WTC11 (cell line): ENCODE measurements around the gene NPAS3. TPM values are rescaled to one million over a fixed set of nuclear protein-coding genes. Genes with fewer than 3 reads are reported as not detected.

Experiments used
- ATAC-seq: fragments of 200-7000 bp; cut with Tn5 transposase; 2 replicates; pipeline ENCODE4 v1.10.0; 2021; ENCODE audit warnings: mild to moderate bottlenecking, moderate library complexity
- CTCF ChIA-PET: fragments of 300-600 bp; sonication (Branson Sonifier 250); formaldehyde crosslinking; loops from one replicate; lab custom pipeline; 2021; ENCODE audit warnings: antibody characterized with exemption; lab: Charles Lee
- POLR2A ChIA-PET: fragments of 350-600 bp; sonication (Branson Sonifier 250); formaldehyde crosslinking; loops from one replicate; lab custom pipeline; 2021; ENCODE audit warnings: antibody characterized with exemption; lab: Charles Lee
- DNase-seq: peaks from one replicate; pipeline ENCODE4 v3.0.0; 2021; ENCODE audit warnings: low spot score
- H3K27ac Mint-ChIP-seq: 2 replicates; pipeline ENCODE4 v1.8.0; 2021; ENCODE audit warnings: mixed read lengths
- H3K27me3 Mint-ChIP-seq: 2 replicates; pipeline ENCODE4 v1.8.0; 2021; ENCODE audit warnings: low read depth, mild to moderate bottlenecking, moderate library complexity, mixed read lengths
- H3K36me3 Mint-ChIP-seq: 2 replicates; pipeline ENCODE4 v1.8.0; 2021; ENCODE audit warnings: mixed read lengths
- H3K4me1 Mint-ChIP-seq: 2 replicates; pipeline ENCODE4 v1.8.0; 2022; ENCODE audit warnings: mixed read lengths
- H3K4me3 Mint-ChIP-seq: 2 replicates; pipeline ENCODE4 v1.8.0; 2021; ENCODE audit warnings: mild to moderate bottlenecking, moderate library complexity, mixed read lengths
- H3K9me3 Mint-ChIP-seq: 2 replicates; pipeline ENCODE4 v1.8.0; 2021; ENCODE audit warnings: mixed read lengths
- CREB1 ChIP-seq: sonication (generic); formaldehyde crosslinking; IDR thresholded peaks from 2 replicates; pipeline ENCODE4 v1.8.0; 2023; ENCODE audit warnings: mild to moderate bottlenecking, missing genetic modification reagents
- FOXJ3 ChIP-seq: sonication (generic); formaldehyde crosslinking; IDR thresholded peaks from 2 replicates; pipeline ENCODE4 v1.9.0; 2021; ENCODE audit warnings: missing genetic modification reagents, mild to moderate bottlenecking, borderline replicate concordance
- FOXP1 ChIP-seq: sonication (generic); formaldehyde crosslinking; IDR thresholded peaks from 2 replicates; pipeline ENCODE4 v1.8.0; 2022; ENCODE audit warnings: missing genetic modification reagents, mild to moderate bottlenecking, moderate library complexity, borderline replicate concordance
- HMGA2 ChIP-seq: fragments of 250-450 bp; sonication (Bioruptor Pico); IDR thresholded peaks from 2 replicates; pipeline ENCODE4 v1.4.0; 2021; ENCODE audit warnings: mild to moderate bottlenecking, moderate library complexity
- JAZF1 ChIP-seq: fragments of 250-450 bp; sonication (Bioruptor Pico); IDR thresholded peaks from 2 replicates; pipeline ENCODE4 v1.9.0; 2021; ENCODE audit warnings: moderate library complexity, mild to moderate bottlenecking, inconsistent platforms
- MXD4 ChIP-seq: fragments of 250-450 bp; sonication (Bioruptor Pico); IDR thresholded peaks from 2 replicates; pipeline ENCODE4 v1.8.0; 2021; ENCODE audit warnings: mild to moderate bottlenecking, moderate library complexity, borderline replicate concordance
- NR3C1 ChIP-seq: sonication (generic); formaldehyde crosslinking; conservative IDR thresholded peaks from 2 replicates; pipeline ENCODE4 v1.8.1; 2023; ENCODE audit warnings: low read depth, mild to moderate bottlenecking, missing genetic modification reagents
- TP53 ChIP-seq: sonication (generic); formaldehyde crosslinking; IDR thresholded peaks from 2 replicates; pipeline ENCODE4 v1.8.1; 2023; ENCODE audit warnings: mild to moderate bottlenecking, missing genetic modification reagents
- ZNF232 ChIP-seq: sonication (generic); formaldehyde crosslinking; IDR thresholded peaks from 2 replicates; pipeline ENCODE4 v1.8.0; 2022; ENCODE audit warnings: mild to moderate bottlenecking, missing genetic modification reagents
- ZNF317 ChIP-seq: sonication (generic); formaldehyde crosslinking; IDR thresholded peaks from 2 replicates; pipeline ENCODE4 v1.8.1; 2023; ENCODE audit warnings: low read depth, mild to moderate bottlenecking, moderate library complexity, missing genetic modification reagents, borderline replicate concordance
- total RNA-seq: library from RNA; stranded (reverse); gene quantifications from 3 replicates; pipeline ENCODE4 v1.2.3, GENCODE V29; 2021
- TF ChIP-seq, protein P1 (sequence below): sonication (generic); formaldehyde crosslinking; IDR thresholded peaks from 2 replicates; pipeline ENCODE4 v1.8.0; 2023; ENCODE audit warnings: missing genetic modification reagents, mild to moderate bottlenecking, borderline replicate concordance
- TF ChIP-seq, protein P2 (sequence below): sonication (generic); formaldehyde crosslinking; IDR thresholded peaks from 2 replicates; pipeline ENCODE4 v1.8.1; 2022; ENCODE audit warnings: mild to moderate bottlenecking, missing genetic modification reagents, moderate library complexity, borderline replicate concordance
- TF ChIP-seq, protein P3 (sequence below): sonication (generic); formaldehyde crosslinking; IDR thresholded peaks from 2 replicates; pipeline ENCODE4 v1.8.1; 2022; ENCODE audit warnings: mild to moderate bottlenecking, moderate library complexity, missing genetic modification reagents
- TF ChIP-seq, protein P4 (sequence below): sonication (generic); formaldehyde crosslinking; IDR thresholded peaks from 2 replicates; pipeline ENCODE4 v1.8.1; 2022; ENCODE audit warnings: low read depth, missing genetic modification reagents, borderline replicate concordance
- TF ChIP-seq, protein P5 (sequence below): fragments of 250-450 bp; sonication (Bioruptor Pico); IDR thresholded peaks from 2 replicates; pipeline ENCODE4 v1.9.0; 2021; ENCODE audit warnings: mild to moderate bottlenecking, borderline replicate concordance

Gene NPAS3
- total RNA-seq, 1 experiment from 2014 or later = 3.2 TPM

DNA sequence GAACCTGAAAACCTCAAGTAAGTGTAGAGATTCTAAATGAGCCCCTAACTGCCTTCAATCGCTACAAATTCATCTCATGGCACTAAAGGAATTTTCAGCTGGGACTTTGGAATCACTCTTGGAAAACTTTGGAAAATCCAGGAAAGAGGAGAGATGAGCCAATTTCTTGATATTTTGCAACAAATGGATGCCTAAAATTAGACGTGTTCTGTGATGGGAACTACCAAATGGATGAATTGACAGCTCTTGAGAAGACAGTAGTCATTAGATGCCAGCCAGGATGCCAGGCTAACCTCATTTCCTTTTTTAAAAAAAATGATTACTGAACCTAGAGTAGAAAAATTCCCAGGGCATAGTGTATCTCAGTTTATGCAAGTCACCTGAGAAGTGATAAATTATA is 78.3 kb downstream of the NPAS3 start:
- POLR2A ChIA-PET = no interaction called here

More for the DNA sequence above, 78.3 kb downstream of the NPAS3 start:
- Mint-ChIP-seq H3K9me3 (no peaks in the 10 kb centered on the region), H3K4me1 (peaks cover 6% of the 10 kb centered on the region), H3K27me3 (no peaks in the 10 kb centered on the region), H3K27ac (no peak overlapping the region), H3K4me3 (no peak overlapping the region), H3K36me3 (no peaks in the 10 kb centered on the region)
- CTCF ChIA-PET = no interaction called here
- ATAC-seq = no peak
- no peak for TF ChIP-seq CREB1 (CRISPR knock-in tag)
- TF ChIP-seq, protein P1, sequence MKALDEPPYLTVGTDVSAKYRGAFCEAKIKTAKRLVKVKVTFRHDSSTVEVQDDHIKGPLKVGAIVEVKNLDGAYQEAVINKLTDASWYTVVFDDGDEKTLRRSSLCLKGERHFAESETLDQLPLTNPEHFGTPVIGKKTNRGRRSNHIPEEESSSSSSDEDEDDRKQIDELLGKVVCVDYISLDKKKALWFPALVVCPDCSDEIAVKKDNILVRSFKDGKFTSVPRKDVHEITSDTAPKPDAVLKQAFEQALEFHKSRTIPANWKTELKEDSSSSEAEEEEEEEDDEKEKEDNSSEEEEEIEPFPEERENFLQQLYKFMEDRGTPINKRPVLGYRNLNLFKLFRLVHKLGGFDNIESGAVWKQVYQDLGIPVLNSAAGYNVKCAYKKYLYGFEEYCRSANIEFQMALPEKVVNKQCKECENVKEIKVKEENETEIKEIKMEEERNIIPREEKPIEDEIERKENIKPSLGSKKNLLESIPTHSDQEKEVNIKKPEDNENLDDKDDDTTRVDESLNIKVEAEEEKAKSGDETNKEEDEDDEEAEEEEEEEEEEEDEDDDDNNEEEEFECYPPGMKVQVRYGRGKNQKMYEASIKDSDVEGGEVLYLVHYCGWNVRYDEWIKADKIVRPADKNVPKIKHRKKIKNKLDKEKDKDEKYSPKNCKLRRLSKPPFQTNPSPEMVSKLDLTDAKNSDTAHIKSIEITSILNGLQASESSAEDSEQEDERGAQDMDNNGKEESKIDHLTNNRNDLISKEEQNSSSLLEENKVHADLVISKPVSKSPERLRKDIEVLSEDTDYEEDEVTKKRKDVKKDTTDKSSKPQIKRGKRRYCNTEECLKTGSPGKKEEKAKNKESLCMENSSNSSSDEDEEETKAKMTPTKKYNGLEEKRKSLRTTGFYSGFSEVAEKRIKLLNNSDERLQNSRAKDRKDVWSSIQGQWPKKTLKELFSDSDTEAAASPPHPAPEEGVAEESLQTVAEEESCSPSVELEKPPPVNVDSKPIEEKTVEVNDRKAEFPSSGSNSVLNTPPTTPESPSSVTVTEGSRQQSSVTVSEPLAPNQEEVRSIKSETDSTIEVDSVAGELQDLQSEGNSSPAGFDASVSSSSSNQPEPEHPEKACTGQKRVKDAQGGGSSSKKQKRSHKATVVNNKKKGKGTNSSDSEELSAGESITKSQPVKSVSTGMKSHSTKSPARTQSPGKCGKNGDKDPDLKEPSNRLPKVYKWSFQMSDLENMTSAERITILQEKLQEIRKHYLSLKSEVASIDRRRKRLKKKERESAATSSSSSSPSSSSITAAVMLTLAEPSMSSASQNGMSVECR (CRISPR knock-in tag) = no peak
- TF ChIP-seq ZNF232 (CRISPR knock-in tag) = no peak
- TF ChIP-seq FOXP1 (CRISPR knock-in tag) = no peak
- no peak for TF ChIP-seq TP53 (CRISPR knock-in tag)
- TF ChIP-seq, protein P2, sequence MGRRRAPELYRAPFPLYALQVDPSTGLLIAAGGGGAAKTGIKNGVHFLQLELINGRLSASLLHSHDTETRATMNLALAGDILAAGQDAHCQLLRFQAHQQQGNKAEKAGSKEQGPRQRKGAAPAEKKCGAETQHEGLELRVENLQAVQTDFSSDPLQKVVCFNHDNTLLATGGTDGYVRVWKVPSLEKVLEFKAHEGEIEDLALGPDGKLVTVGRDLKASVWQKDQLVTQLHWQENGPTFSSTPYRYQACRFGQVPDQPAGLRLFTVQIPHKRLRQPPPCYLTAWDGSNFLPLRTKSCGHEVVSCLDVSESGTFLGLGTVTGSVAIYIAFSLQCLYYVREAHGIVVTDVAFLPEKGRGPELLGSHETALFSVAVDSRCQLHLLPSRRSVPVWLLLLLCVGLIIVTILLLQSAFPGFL (CRISPR knock-in tag) = no peak
- TF ChIP-seq ZNF317 (CRISPR knock-in tag) = no peak
- TF ChIP-seq, protein P3, sequence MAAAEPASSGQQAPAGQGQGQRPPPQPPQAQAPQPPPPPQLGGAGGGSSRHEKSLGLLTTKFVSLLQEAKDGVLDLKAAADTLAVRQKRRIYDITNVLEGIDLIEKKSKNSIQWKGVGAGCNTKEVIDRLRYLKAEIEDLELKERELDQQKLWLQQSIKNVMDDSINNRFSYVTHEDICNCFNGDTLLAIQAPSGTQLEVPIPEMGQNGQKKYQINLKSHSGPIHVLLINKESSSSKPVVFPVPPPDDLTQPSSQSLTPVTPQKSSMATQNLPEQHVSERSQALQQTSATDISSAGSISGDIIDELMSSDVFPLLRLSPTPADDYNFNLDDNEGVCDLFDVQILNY (CRISPR knock-in tag) = no peak
- TF ChIP-seq, protein P4, sequence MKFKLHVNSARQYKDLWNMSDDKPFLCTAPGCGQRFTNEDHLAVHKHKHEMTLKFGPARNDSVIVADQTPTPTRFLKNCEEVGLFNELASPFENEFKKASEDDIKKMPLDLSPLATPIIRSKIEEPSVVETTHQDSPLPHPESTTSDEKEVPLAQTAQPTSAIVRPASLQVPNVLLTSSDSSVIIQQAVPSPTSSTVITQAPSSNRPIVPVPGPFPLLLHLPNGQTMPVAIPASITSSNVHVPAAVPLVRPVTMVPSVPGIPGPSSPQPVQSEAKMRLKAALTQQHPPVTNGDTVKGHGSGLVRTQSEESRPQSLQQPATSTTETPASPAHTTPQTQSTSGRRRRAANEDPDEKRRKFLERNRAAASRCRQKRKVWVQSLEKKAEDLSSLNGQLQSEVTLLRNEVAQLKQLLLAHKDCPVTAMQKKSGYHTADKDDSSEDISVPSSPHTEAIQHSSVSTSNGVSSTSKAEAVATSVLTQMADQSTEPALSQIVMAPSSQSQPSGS (CRISPR knock-in tag) = no peak
- no peak for TF ChIP-seq MXD4 (CRISPR knock-in tag)
- no peak for TF ChIP-seq JAZF1 (CRISPR knock-in tag)
- no peak for TF ChIP-seq HMGA2 (CRISPR knock-in tag)
- TF ChIP-seq NR3C1 (CRISPR knock-in tag) = no peak
- no peak for TF ChIP-seq FOXJ3 (CRISPR knock-in tag)
- TF ChIP-seq, protein P5, sequence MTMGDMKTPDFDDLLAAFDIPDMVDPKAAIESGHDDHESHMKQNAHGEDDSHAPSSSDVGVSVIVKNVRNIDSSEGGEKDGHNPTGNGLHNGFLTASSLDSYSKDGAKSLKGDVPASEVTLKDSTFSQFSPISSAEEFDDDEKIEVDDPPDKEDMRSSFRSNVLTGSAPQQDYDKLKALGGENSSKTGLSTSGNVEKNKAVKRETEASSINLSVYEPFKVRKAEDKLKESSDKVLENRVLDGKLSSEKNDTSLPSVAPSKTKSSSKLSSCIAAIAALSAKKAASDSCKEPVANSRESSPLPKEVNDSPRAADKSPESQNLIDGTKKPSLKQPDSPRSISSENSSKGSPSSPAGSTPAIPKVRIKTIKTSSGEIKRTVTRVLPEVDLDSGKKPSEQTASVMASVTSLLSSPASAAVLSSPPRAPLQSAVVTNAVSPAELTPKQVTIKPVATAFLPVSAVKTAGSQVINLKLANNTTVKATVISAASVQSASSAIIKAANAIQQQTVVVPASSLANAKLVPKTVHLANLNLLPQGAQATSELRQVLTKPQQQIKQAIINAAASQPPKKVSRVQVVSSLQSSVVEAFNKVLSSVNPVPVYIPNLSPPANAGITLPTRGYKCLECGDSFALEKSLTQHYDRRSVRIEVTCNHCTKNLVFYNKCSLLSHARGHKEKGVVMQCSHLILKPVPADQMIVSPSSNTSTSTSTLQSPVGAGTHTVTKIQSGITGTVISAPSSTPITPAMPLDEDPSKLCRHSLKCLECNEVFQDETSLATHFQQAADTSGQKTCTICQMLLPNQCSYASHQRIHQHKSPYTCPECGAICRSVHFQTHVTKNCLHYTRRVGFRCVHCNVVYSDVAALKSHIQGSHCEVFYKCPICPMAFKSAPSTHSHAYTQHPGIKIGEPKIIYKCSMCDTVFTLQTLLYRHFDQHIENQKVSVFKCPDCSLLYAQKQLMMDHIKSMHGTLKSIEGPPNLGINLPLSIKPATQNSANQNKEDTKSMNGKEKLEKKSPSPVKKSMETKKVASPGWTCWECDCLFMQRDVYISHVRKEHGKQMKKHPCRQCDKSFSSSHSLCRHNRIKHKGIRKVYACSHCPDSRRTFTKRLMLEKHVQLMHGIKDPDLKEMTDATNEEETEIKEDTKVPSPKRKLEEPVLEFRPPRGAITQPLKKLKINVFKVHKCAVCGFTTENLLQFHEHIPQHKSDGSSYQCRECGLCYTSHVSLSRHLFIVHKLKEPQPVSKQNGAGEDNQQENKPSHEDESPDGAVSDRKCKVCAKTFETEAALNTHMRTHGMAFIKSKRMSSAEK (CRISPR knock-in tag) = no peak
- no peak for DNase-seq
